Panc1 (cell line): ENCODE results near the gene PCDHGA2. TPM values are rescaled to one million over a fixed set of nuclear protein-coding genes. Genes with fewer than 3 reads are reported as not detected.

Experiments used
- ATAC-seq: fragments of 200-7000 bp; cut with Tn5 transposase; 2 replicates; pipeline ENCODE4 v1.9.1; 2020; ENCODE audit warnings: mild to moderate bottlenecking, moderate library complexity
- BruUV-seq: library from RNA; stranded (reverse); fragments of 400-500 nt; replicated peaks from 2 replicates; lab custom pipeline; 2021; lab: Mats Ljungman, UMichigan
- CTCF ChIA-PET: fragments of 300-600 bp; sonication (Branson Sonifier 250); formaldehyde crosslinking; loops from one replicate; lab custom pipeline; 2022; ENCODE audit warnings: antibody characterized with exemption; lab: Charles Lee
- POLR2A ChIA-PET: fragments of 300-600 bp; sonication (Branson Sonifier 250); formaldehyde crosslinking; loops from one replicate; lab custom pipeline; 2022; ENCODE audit warnings: antibody characterized with exemption; lab: Charles Lee
- DNase-seq: peaks from one replicate; pipeline ENCODE4 v3.0.0-alpha.2; 2010; ENCODE audit warnings: low read depth, low spot score
- H3K27ac ChIP-seq: 2 replicates; pipeline ENCODE4 v1.5.1; 2011; ENCODE audit warnings: mild to moderate bottlenecking, low read length, inconsistent platforms
- H3K27me3 ChIP-seq: fragments of 200-500 bp; sonication (Bioruptor generic); 2 replicates; pipeline ENCODE4 v1.6.0; 2014; ENCODE audit warnings: low read length, inconsistent platforms; ENCODE audit not compliant: control insufficient read depth, insufficient read depth
- H3K36me3 ChIP-seq: fragments of 200-500 bp; sonication (Bioruptor generic); 2 replicates; pipeline ENCODE4 v1.5.1; 2014; ENCODE audit warnings: inconsistent platforms, mild to moderate bottlenecking, low read length, moderate library complexity; ENCODE audit not compliant: control insufficient read depth, insufficient read depth
- H3K4me1 ChIP-seq: 2 replicates; pipeline ENCODE4 v1.5.1; 2011; ENCODE audit warnings: inconsistent platforms, mild to moderate bottlenecking, low read length, moderate library complexity; ENCODE audit not compliant: control insufficient read depth, insufficient read depth
- H3K4me3 ChIP-seq, 2 experiments: 2 replicates each; pipeline ENCODE4 v1.5.1; 2011 to 2012; ENCODE audit warnings: low read depth in 2 of 2, low read length in 2 of 2, mild to moderate bottlenecking in 2 of 2, inconsistent platforms in 1 of 2, moderate library complexity in 1 of 2
- H3K9me3 ChIP-seq: fragments of 200-500 bp; sonication (Bioruptor generic); 2 replicates; pipeline ENCODE4 v1.5.1; 2014; ENCODE audit warnings: low read depth, mild to moderate bottlenecking, inconsistent platforms, low read length, moderate library complexity; ENCODE audit not compliant: control insufficient read depth, insufficient read depth
- CTCF ChIP-seq: fragments of 450-650 bp; IDR thresholded peaks from 2 replicates; pipeline ENCODE4 v1.5.1; 2017; ENCODE audit warnings: mild to moderate bottlenecking
- POLR2AphosphoS5 ChIP-seq: IDR thresholded peaks from 2 replicates; pipeline ENCODE4 v1.6.1; 2012; ENCODE audit warnings: mild to moderate bottlenecking, low read depth, low read length, moderate library complexity
- REST ChIP-seq, 2 experiments: IDR thresholded peaks; 2 replicates each; pipeline ENCODE4 v1.6.1; 2011 to 2012; ENCODE audit warnings: low read depth in 2 of 2, control low read depth in 1 of 2, low read length in 1 of 2, mild to moderate bottlenecking in 1 of 2, moderate library complexity in 1 of 2; ENCODE audit not compliant: insufficient read depth in 1 of 2
- SIN3A ChIP-seq: IDR thresholded peaks from 2 replicates; pipeline ENCODE4 v1.6.1; 2012; ENCODE audit warnings: low read depth, mild to moderate bottlenecking, low read length, moderate library complexity, borderline replicate concordance; ENCODE audit not compliant: insufficient read depth
- TCF7L2 ChIP-seq: IDR thresholded peaks from 2 replicates; pipeline ENCODE4 v1.6.1; 2011; ENCODE audit warnings: mild to moderate bottlenecking, low read depth, low read length, inconsistent platforms
- in situ Hi-C: cut with HindIII; loops from 2 replicates; pipeline ENCODE4 v1.10.0; 2016; ENCODE audit warnings: low sequenced_read_pairs, low pct_unique_long_range_greater_than_20kb
- intact Hi-C: fragments of 100-400 bp; cut with micrococcal nuclease; formaldehyde crosslinking; loops from one replicate; pipeline ENCODE4 v1.10.0; 2022; ENCODE audit not compliant: unreplicated experiment
- total RNA-seq: library from RNA; stranded (reverse); gene quantifications from one replicate; pipeline ENCODE4 v1.2.1, GENCODE V29; 2021; ENCODE audit not compliant: unreplicated experiment

PCDHGA2 gene
- total RNA-seq, 1 experiment from 2014 or later: 0.05 TPM

- no peak for DNase-seq
- no peak for TF ChIP-seq TCF7L2
- no peak for TF ChIP-seq CTCF
- no peak for TF ChIP-seq REST (IDR thresholded peaks at IDR 0.05; ENCODE audit: insufficient read depth in 1 of 2, low read depth in 2 of 2, low read length in 1 of 2)
- no peak for TF ChIP-seq POLR2AphosphoS5
- no peak for TF ChIP-seq SIN3A
- in situ Hi-C loops (no loop called here), intact Hi-C loops (loop anchor here (10.0 kb wide), 1 partner anchor 54 kb away; the partner anchor contains the start of genes PCDHGA10 and PCDHGB7)
- H3K9me3 ChIP-seq: peaks cover 13% of the 10 kb centered on the region; the same call in 1 of the 2 replicates
- H3K27ac ChIP-seq: no peak overlapping the region
- BruUV-seq: no TSS peak
- H3K4me3 ChIP-seq: peak overlapping the region in 1 of 2 experiments; percentile 82; a peak in 3 of 4 replicates
- POLR2A ChIA-PET: no interaction called here
- H3K4me1 ChIP-seq: no peaks in the 10 kb centered on the region
- no peak for ATAC-seq
- CTCF ChIA-PET: interaction anchor here (0.6 to 1.0 kb wide), 3 partner anchors 52 to 137 kb away, joined by 3 to 6 read pairs (median 3); partner anchors contain the start of genes PCDHB14, PCDHGA10 and PCDHGB7
- no peaks in the 10 kb centered on the region for H3K36me3 ChIP-seq
- no peaks in the 10 kb centered on the region for H3K27me3 ChIP-seq
These were observed 22.1 kb downstream of the PCDHGA2 start for GRCh38 chr5:141360685-141361084.

GRCh38 chr5:141362719-141363118, 24.2 kb downstream of the PCDHGA2 start:
- Histone ChIP-seq H3K4me1 (no peaks in the 10 kb centered on the region), H3K4me3 (no peak overlapping the region), H3K9me3 (peaks cover 13% of the 10 kb centered on the region; the same call in 1 of the 2 replicates), H3K27me3 (no peaks in the 10 kb centered on the region), H3K27ac (no peak overlapping the region), H3K36me3 (no peaks in the 10 kb centered on the region)
- in situ Hi-C loops (no loop called here), intact Hi-C loops (loop anchor here (10.0 kb wide), 1 partner anchor 52 kb away; the partner anchor contains the start of genes PCDHGA10 and PCDHGB7)
- DNase-seq (no peak), ATAC-seq (no peak)
- no TSS peak for BruUV-seq
- ChIA-PET POLR2A (no interaction called here), CTCF (no interaction called here)
- no peak for TF ChIP-seq SIN3A
- TF ChIP-seq REST (IDR thresholded peaks at IDR 0.05; ENCODE audit: insufficient read depth in 1 of 2, low read depth in 2 of 2, low read length in 1 of 2): no peak
- TF ChIP-seq CTCF: no peak
- TF ChIP-seq POLR2AphosphoS5: no peak
- no peak for TF ChIP-seq TCF7L2
